ENCODE data around the gene ALDH5A1.

GRCh38 chr6:24569811-24570210, 75.0 kb downstream of the ALDH5A1 start:
- TF ChIP-seq NFRKB (IDR thresholded peaks at IDR 0.05) (no peak), HDGF (IDR thresholded peaks at IDR 0.05; ENCODE audit: borderline replicate concordance) (no peak), LEF1 (IDR thresholded peaks at IDR 0.05; ENCODE audit: borderline replicate concordance) (no peak), L3MBTL2 (conservative IDR thresholded peaks at IDR 0.05) (no peak), BHLHE40 (IDR thresholded peaks at IDR 0.05; ENCODE audit: borderline replicate concordance) (no peak), SP1 (IDR thresholded peaks at IDR 0.05) (no peak)
